ENCODE results near the gene SEZ6L.

SEZ6L gene

DNA sequence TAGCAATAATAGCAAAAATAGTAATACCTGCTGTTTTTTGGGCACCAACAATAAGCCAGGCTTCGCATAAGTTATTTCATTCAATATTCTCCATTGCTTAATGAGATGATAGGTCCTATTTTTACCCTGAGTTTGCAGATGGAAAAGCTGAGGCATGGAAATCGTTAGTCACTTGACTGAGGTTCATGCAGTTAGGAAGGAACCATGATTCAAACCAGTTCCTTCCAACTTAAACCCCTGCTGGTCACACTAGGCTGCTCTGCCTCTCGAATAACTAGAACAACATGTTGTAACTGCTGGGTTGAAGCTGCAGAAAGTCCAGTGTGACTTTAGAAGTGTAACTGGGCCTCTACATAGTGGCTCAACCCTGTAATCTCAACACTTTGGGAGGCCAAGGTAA, 69.3 kb downstream of the SEZ6L start:
- no peaks in the 10 kb centered on the region for H3K9me3 ChIP-seq
- no peak for DNase-seq
- H3K4me1 ChIP-seq, result no peaks in the 10 kb centered on the region
- H3K36me3 ChIP-seq, result no peaks in the 10 kb centered on the region
- no peaks in the 10 kb centered on the region for H3K27me3 ChIP-seq
- TF ChIP-seq, protein P1, sequence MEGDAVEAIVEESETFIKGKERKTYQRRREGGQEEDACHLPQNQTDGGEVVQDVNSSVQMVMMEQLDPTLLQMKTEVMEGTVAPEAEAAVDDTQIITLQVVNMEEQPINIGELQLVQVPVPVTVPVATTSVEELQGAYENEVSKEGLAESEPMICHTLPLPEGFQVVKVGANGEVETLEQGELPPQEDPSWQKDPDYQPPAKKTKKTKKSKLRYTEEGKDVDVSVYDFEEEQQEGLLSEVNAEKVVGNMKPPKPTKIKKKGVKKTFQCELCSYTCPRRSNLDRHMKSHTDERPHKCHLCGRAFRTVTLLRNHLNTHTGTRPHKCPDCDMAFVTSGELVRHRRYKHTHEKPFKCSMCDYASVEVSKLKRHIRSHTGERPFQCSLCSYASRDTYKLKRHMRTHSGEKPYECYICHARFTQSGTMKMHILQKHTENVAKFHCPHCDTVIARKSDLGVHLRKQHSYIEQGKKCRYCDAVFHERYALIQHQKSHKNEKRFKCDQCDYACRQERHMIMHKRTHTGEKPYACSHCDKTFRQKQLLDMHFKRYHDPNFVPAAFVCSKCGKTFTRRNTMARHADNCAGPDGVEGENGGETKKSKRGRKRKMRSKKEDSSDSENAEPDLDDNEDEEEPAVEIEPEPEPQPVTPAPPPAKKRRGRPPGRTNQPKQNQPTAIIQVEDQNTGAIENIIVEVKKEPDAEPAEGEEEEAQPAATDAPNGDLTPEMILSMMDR (IDR thresholded peaks at IDR 0.05; ENCODE audit: low read depth, low read length), result no peak
- no peak overlapping the region for H3K4me3 ChIP-seq (ENCODE audit: low read depth, low read length)

DNA sequence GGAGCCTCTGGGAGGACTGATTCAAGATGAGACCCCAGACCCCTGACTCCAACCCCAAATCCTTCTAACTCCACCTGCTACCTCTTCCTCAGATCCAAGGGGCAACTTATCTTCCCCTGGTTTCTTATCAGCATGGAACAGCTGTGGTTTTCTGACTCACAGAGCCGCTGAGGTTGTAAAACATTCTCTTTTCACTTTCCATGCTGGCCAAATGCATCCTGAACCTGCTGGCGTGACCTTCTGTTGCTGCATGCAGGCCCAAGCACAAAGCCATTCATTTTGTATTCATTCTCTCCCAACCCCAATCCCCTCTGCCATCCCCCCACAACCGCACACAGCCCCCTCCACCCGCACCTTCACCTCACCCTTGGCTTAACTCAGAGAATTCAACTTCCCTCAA, 70.3 kb downstream of the SEZ6L start:
- TF ChIP-seq, protein P1 (IDR thresholded peaks at IDR 0.05; ENCODE audit: low read depth, low read length), result no peak
- H3K4me3 ChIP-seq (ENCODE audit: low read depth, low read length), result no peak overlapping the region
- no peaks in the 10 kb centered on the region for H3K4me1 ChIP-seq
- no peaks in the 10 kb centered on the region for H3K9me3 ChIP-seq
- no peaks in the 10 kb centered on the region for H3K27me3 ChIP-seq
- no peak for DNase-seq
- no peaks in the 10 kb centered on the region for H3K36me3 ChIP-seq

DNA sequence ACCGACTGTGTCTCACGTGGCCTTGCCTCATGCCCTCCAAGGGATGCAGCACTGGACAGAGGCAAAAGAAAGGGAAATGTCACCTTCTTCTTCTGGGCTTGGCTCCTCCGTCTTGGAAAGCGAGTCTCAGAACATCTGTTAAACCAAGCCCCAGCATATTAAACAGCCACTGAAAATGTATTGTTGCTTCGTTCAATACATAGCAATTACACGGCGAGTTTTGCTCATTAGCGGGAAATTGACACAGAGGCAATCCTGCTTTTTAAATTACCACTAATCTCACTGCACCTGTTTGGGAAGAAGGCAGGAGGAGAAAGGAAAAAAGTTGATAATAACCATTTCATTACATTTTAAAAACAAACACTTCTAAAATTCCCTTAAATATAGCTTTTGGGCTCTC, 72.1 kb downstream of the SEZ6L start:
- Histone ChIP-seq H3K36me3 (no peaks in the 10 kb centered on the region), H3K9me3 (no peaks in the 10 kb centered on the region), H3K4me1 (no peaks in the 10 kb centered on the region), H3K4me3 (ENCODE audit: low read depth, low read length) (no peak overlapping the region), H3K27me3 (no peaks in the 10 kb centered on the region)
- DNase-seq, result no peak
- TF ChIP-seq, protein P1 (IDR thresholded peaks at IDR 0.05; ENCODE audit: low read depth, low read length), result no peak

DNA sequence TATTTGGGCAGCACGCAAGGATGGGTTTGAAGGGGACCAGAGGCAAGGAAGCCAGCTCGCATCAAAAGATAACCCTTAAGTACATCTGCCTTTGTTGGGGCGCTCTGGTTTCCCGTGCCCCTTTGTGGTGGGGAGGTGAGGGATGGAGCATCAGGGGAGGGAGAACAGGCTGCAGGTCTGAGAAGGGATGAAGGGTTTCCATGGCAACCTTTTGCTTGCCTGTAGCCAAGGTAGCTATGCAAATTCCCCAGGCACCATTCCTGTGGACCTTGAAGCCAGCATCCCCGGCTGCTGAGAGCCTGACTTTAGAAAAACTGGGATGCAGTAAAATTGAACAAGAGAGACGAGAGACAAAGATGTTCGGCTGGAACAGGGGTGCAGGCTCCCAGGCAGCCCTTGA, 75.7 kb downstream of the SEZ6L start:
- Histone ChIP-seq H3K36me3 (no peaks in the 10 kb centered on the region), H3K4me3 (ENCODE audit: low read depth, low read length) (no peak overlapping the region), H3K27me3 (no peaks in the 10 kb centered on the region), H3K9me3 (no peaks in the 10 kb centered on the region), H3K4me1 (no peaks in the 10 kb centered on the region)
- TF ChIP-seq, protein P1 (IDR thresholded peaks at IDR 0.05; ENCODE audit: low read depth, low read length), result no peak
- no peak for DNase-seq

DNA sequence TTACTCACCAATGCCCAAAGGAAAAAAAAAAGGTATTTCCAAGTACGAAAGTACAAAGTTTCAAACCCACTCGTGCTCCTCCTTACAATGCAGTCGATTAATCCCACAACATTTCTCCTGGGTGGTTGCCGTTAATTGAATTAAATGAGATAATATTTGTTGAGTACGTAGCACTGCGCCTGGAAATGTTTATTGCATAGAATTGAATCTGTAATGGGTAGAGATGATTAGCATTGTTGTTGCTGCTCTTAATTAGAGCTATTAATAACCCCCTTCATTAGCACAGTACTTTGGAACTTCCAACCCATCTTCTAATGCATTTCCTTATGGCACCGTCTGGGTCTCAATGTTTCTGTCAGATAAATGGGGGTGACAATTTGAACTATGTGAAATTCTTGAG, 77.3 kb downstream of the SEZ6L start:
- Histone ChIP-seq H3K4me3 (ENCODE audit: low read depth, low read length) (no peak overlapping the region), H3K9me3 (no peaks in the 10 kb centered on the region), H3K27me3 (no peaks in the 10 kb centered on the region), H3K36me3 (no peaks in the 10 kb centered on the region), H3K4me1 (no peaks in the 10 kb centered on the region)
- DNase-seq, result no peak
- TF ChIP-seq, protein P1 (IDR thresholded peaks at IDR 0.05; ENCODE audit: low read depth, low read length), result no peak

DNA sequence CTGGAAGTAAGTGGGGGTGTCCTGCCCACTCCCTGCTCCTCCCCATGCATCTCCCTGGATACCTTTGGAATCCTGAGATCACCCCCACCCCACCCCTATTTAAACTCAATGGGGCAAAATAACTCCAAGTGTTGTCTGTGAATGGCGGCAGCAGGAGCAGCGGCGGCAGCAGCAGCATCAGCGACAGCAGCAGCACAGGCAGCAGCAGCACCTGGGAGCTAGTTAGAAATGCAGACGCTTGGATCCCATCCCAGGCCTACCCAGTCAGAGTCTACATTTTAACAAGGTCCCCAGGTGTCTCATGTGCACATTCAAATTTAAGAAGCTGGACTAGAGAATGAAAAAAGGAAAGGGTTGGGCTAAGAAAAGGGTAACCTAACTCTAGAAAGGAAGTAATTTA, 82.6 kb downstream of the SEZ6L start:
- Histone ChIP-seq H3K4me1 (no peaks in the 10 kb centered on the region), H3K9me3 (no peaks in the 10 kb centered on the region), H3K27me3 (no peaks in the 10 kb centered on the region), H3K36me3 (no peaks in the 10 kb centered on the region), H3K4me3 (ENCODE audit: low read depth, low read length) (no peak overlapping the region)
- TF ChIP-seq, protein P1 (IDR thresholded peaks at IDR 0.05; ENCODE audit: low read depth, low read length), result no peak
- DNase-seq, result no peak

All from BE2C (cell line).